Measurements from ENCODE around the gene USP8. TPM values are rescaled to one million over a fixed set of nuclear protein-coding genes. Genes with fewer than 3 reads are reported as not detected.
"Not testable (repeated sequence)": the region's sequence is repeated elsewhere in the genome, so short reads cannot be mapped to it uniquely, and the experiment has no call there.

USP8 gene
- total RNA-seq, 3 donors from 2014 or later (not counting 1 experiment from before 2014, with no cell fraction given) = 81.0 to 87.7 (median 81.4) TPM

GRCh38 chr15:50380089-50380488 lies 44.1 kb upstream of the USP8 start:
- no peak overlapping the region for H3K27ac Mint-ChIP-seq
- ATAC-seq (no peak), DNase-seq (no peak)
- no peak for TF ChIP-seq CTCF (IDR thresholded peaks at IDR 0.05)
- intact Hi-C loops (cut with micrococcal nuclease) = no loop called here
- no peaks in the 10 kb centered on the region for H3K9me3 Mint-ChIP-seq
- no peaks in the 10 kb centered on the region for H3K4me1 Mint-ChIP-seq
- H3K4me3 Mint-ChIP-seq = no peak overlapping the region
- Histone ChIP-seq H3K4me1 (ENCODE audit: control insufficient read depth, insufficient read depth, low read length) (no peaks in the 10 kb centered on the region), H3K9me3 (ENCODE audit: control insufficient read depth, insufficient read depth, low read length) (no peaks in the 10 kb centered on the region), H3K36me3 (ENCODE audit: control insufficient read depth, insufficient read depth, low read length) (no peaks in the 10 kb centered on the region), H3K27me3 (ENCODE audit: control insufficient read depth, insufficient read depth, low read length) (no peaks in the 10 kb centered on the region), H3K4me3 (ENCODE audit: low read length) (no peak overlapping the region), H3K27ac (ENCODE audit: low read length) (no peak overlapping the region)
- H3K27me3 Mint-ChIP-seq (ENCODE audit: low read depth in 2 of 2) = no peaks in the 10 kb centered on the region
- WGBS (ENCODE audit: insufficient coverage) = 65% methylated on average over 1 of the region's 1 CpG
- H3K36me3 Mint-ChIP-seq = no peaks in the 10 kb centered on the region

- Mint-ChIP-seq H3K27ac (no peak overlapping the region), H3K27me3 (ENCODE audit: low read depth in 2 of 2) (no peaks in the 10 kb centered on the region), H3K36me3 (no peaks in the 10 kb centered on the region), H3K9me3 (no peaks in the 10 kb centered on the region), H3K4me3 (no peak overlapping the region), H3K4me1 (no peaks in the 10 kb centered on the region)
- intact Hi-C loops (cut with micrococcal nuclease) = no loop called here
- H3K4me1 ChIP-seq (ENCODE audit: control insufficient read depth, insufficient read depth, low read length) = no peaks in the 10 kb centered on the region
- ATAC-seq (no peak), DNase-seq (no peak)
- TF ChIP-seq CTCF (IDR thresholded peaks at IDR 0.05) = no peak
- WGBS (ENCODE audit: insufficient coverage) = no CpG with 5 or more reads among the region's 1 CpG
- H3K4me3 ChIP-seq (ENCODE audit: low read length) = no peak overlapping the region
- H3K27me3 ChIP-seq (ENCODE audit: control insufficient read depth, insufficient read depth, low read length) = no peaks in the 10 kb centered on the region
- H3K27ac ChIP-seq (ENCODE audit: low read length) = no peak overlapping the region
- no peaks in the 10 kb centered on the region for H3K9me3 ChIP-seq (ENCODE audit: control insufficient read depth, insufficient read depth, low read length)
- H3K36me3 ChIP-seq (ENCODE audit: control insufficient read depth, insufficient read depth, low read length) = no peaks in the 10 kb centered on the region
Measured at GRCh38 chr15:50381438-50381837, 42.8 kb upstream of the USP8 start.

GRCh38 chr15:50382408-50382807 lies 41.8 kb upstream of the USP8 start:
- intact Hi-C loops (cut with micrococcal nuclease); DNase-seq; H3K4me3 Mint-ChIP-seq; H3K36me3 ChIP-seq (ENCODE audit: control insufficient read depth, insufficient read depth, low read length); ATAC-seq; H3K4me1 Mint-ChIP-seq; H3K27ac Mint-ChIP-seq; H3K27me3 ChIP-seq (ENCODE audit: control insufficient read depth, insufficient read depth, low read length); H3K9me3 Mint-ChIP-seq; H3K36me3 Mint-ChIP-seq; H3K27ac ChIP-seq (ENCODE audit: low read length); H3K27me3 Mint-ChIP-seq (ENCODE audit: low read depth in 2 of 2); H3K9me3 ChIP-seq (ENCODE audit: control insufficient read depth, insufficient read depth, low read length); H3K4me3 ChIP-seq (ENCODE audit: low read length); H3K4me1 ChIP-seq (ENCODE audit: control insufficient read depth, insufficient read depth, low read length): not testable (repeated sequence)
- WGBS (ENCODE audit: insufficient coverage) = 33% methylated on average over 3 of the region's 5 CpGs

GRCh38 chr15:50390554-50391264 lies 33.5 kb upstream of the USP8 start:
- DNase-seq (no peak), ATAC-seq (no peak)
- no peak overlapping the region for H3K27ac Mint-ChIP-seq
- no peaks in the 10 kb centered on the region for H3K9me3 Mint-ChIP-seq
- TF ChIP-seq CTCF (IDR thresholded peaks at IDR 0.05) = no peak
- no peaks in the 10 kb centered on the region for H3K27me3 Mint-ChIP-seq (ENCODE audit: low read depth in 2 of 2)
- Histone ChIP-seq H3K4me1 (ENCODE audit: control insufficient read depth, insufficient read depth, low read length) (no peaks in the 10 kb centered on the region), H3K27ac (ENCODE audit: low read length) (no peak overlapping the region), H3K4me3 (ENCODE audit: low read length) (no peak overlapping the region), H3K36me3 (ENCODE audit: control insufficient read depth, insufficient read depth, low read length) (no peaks in the 10 kb centered on the region), H3K27me3 (ENCODE audit: control insufficient read depth, insufficient read depth, low read length) (no peaks in the 10 kb centered on the region), H3K9me3 (ENCODE audit: control insufficient read depth, insufficient read depth, low read length) (no peaks in the 10 kb centered on the region)
- H3K36me3 Mint-ChIP-seq = no peaks in the 10 kb centered on the region
- H3K4me3 Mint-ChIP-seq = no peak overlapping the region
- 60% methylated on average over 4 of the region's 4 CpGs for WGBS (ENCODE audit: insufficient coverage)
- no peaks in the 10 kb centered on the region for H3K4me1 Mint-ChIP-seq
- intact Hi-C loops (cut with micrococcal nuclease) = no loop called here

- intact Hi-C loops (cut with micrococcal nuclease); DNase-seq; H3K36me3 Mint-ChIP-seq; H3K27ac Mint-ChIP-seq; H3K27me3 ChIP-seq (ENCODE audit: control insufficient read depth, insufficient read depth, low read length); H3K9me3 Mint-ChIP-seq; H3K4me1 ChIP-seq (ENCODE audit: control insufficient read depth, insufficient read depth, low read length); H3K36me3 ChIP-seq (ENCODE audit: control insufficient read depth, insufficient read depth, low read length); H3K9me3 ChIP-seq (ENCODE audit: control insufficient read depth, insufficient read depth, low read length); H3K27me3 Mint-ChIP-seq (ENCODE audit: low read depth in 2 of 2); H3K4me1 Mint-ChIP-seq; ATAC-seq; H3K4me3 Mint-ChIP-seq; H3K27ac ChIP-seq (ENCODE audit: low read length); H3K4me3 ChIP-seq (ENCODE audit: low read length): not testable (repeated sequence)
- 93% methylated on average over 4 of the region's 4 CpGs for WGBS (ENCODE audit: insufficient coverage)
Measured at GRCh38 chr15:50391561-50391960, 32.6 kb upstream of the USP8 start.
